Endothelial cell of umbilical vein (primary cell): ENCODE results near the gene ATXN1L. TPM values are rescaled to one million over a fixed set of nuclear protein-coding genes. Genes with fewer than 3 reads are reported as not detected.

Experiments used
- BruUV-seq: library from RNA; stranded (reverse); fragments of 400-500 nt; replicated peaks from 2 replicates; lab custom pipeline; 2021; lab: Mats Ljungman, UMichigan
- CTCF ChIA-PET: fragments of 300-600, 350-600 bp; sonication (Branson Sonifier 250); formaldehyde crosslinking; loops from one replicate; lab custom pipeline; 2021; ENCODE audit warnings: antibody characterized with exemption, inconsistent platforms; lab: Charles Lee
- POLR2A ChIA-PET: fragments of 300-600, 350-600 bp; sonication (Branson Sonifier 250); formaldehyde crosslinking; loops from one replicate; lab custom pipeline; 2021; ENCODE audit warnings: antibody characterized with exemption, inconsistent platforms; lab: Charles Lee
- DNase-seq: peaks from one replicate; pipeline ENCODE4 v3.0.0-alpha.2; 2011; ENCODE audit warnings: low read depth, low spot score
- FAIRE-seq: peaks from 2 replicates; lab custom pipeline; 2011; peaks lifted over from hg19 to GRCh38; lab: Jason Lieb, UNC
- H2AFZ ChIP-seq: 2 replicates; pipeline ENCODE4 v1.6.0; 2012; ENCODE audit warnings: low read depth, low read length, control low read depth, inconsistent platforms
- H3K27ac ChIP-seq: 2 replicates; pipeline ENCODE4 v1.5.1; 2011; ENCODE audit warnings: low read depth, mild to moderate bottlenecking, control low read depth, low read length, moderate library complexity; ENCODE audit not compliant: insufficient read depth
- H3K27me3 ChIP-seq, 2 experiments: 2 replicates each; pipeline versions ENCODE4 v1.6.0 to v1.6.1; 2011; ENCODE audit warnings: low read length in 2 of 2, mixed read lengths in 1 of 2; ENCODE audit not compliant: control insufficient read depth in 2 of 2, insufficient read depth in 2 of 2
- H3K36me3 ChIP-seq, 2 experiments: 2 replicates in 1 of 2; 3 replicates in 1 of 2; pipeline ENCODE4 v1.5.1; 2011; ENCODE audit warnings: low read length in 2 of 2, mild to moderate bottlenecking in 1 of 2, moderate library complexity in 1 of 2; ENCODE audit not compliant: control insufficient read depth in 2 of 2, insufficient read depth in 2 of 2; ENCODE audit errors: extremely low read depth in 1 of 2
- H3K4me1 ChIP-seq: 3 replicates; pipeline ENCODE4 v1.5.1; 2011; ENCODE audit warnings: mild to moderate bottlenecking, low read length; ENCODE audit not compliant: control insufficient read depth, insufficient read depth; ENCODE audit errors: extremely low read depth
- H3K4me2 ChIP-seq: 2 replicates; pipeline ENCODE4 v1.6.1; 2011; ENCODE audit warnings: low read length, control low read depth, mixed read lengths; ENCODE audit not compliant: insufficient read depth
- H3K4me3 ChIP-seq, 3 experiments: fragments of 200-600 bp in 1 of 3; sonication (generic), shearing (Covaris generic) in 1 of 3; replicated peaks in 1 of 3; 2 replicates each; pipeline ENCODE4 v1.5.1; 2011 to 2016; ENCODE audit warnings: control low read depth in 3 of 3, low read length in 3 of 3, mild to moderate bottlenecking in 2 of 3, inconsistent platforms in 1 of 3, low read depth in 1 of 3, moderate library complexity in 1 of 3; ENCODE audit not compliant: insufficient read depth in 1 of 3
- H3K79me2 ChIP-seq: 2 replicates; pipeline ENCODE4 v1.6.0; 2012; ENCODE audit warnings: low read length, inconsistent platforms; ENCODE audit not compliant: control insufficient read depth, insufficient read depth
- H3K9ac ChIP-seq: replicated peaks from 2 replicates; pipeline ENCODE3; 2011; ENCODE audit warnings: low read length, control low read depth; ENCODE audit not compliant: insufficient read depth; ENCODE audit errors: extremely low read depth
- H3K9me1 ChIP-seq: replicated peaks from 3 replicates; pipeline ENCODE4 v1.6.0; 2011; ENCODE audit warnings: mild to moderate bottlenecking, low read length; ENCODE audit not compliant: control insufficient read depth, insufficient read depth; ENCODE audit errors: extremely low read depth
- H3K9me3 ChIP-seq: replicated peaks from 2 replicates; pipeline ENCODE4 v1.5.1; 2012; ENCODE audit warnings: low read length, inconsistent platforms; ENCODE audit not compliant: control insufficient read depth, insufficient read depth
- H4K20me1 ChIP-seq: replicated peaks from 2 replicates; pipeline ENCODE3; 2011; ENCODE audit warnings: mild to moderate bottlenecking, low read length; ENCODE audit not compliant: control insufficient read depth, insufficient read depth; ENCODE audit errors: extremely low read depth
- CTCF ChIP-seq, 2 donors: IDR thresholded peaks; 1 replicate in 1 of 2; 2 replicates in 1 of 2; pipeline ENCODE4 v1.5.1; 2011; ENCODE audit warnings: low read length in 2 of 2, mild to moderate bottlenecking in 2 of 2, moderate library complexity in 2 of 2, control low read depth in 1 of 2, inconsistent platforms in 1 of 2, low read depth in 1 of 2; ENCODE audit not compliant: insufficient read depth in 1 of 2; ENCODE audit errors: extremely low read depth in 1 of 2
- EZH2 ChIP-seq: IDR thresholded peaks from 2 replicates; pipeline ENCODE4 v1.6.1; 2012; ENCODE audit warnings: borderline replicate concordance, low read depth, mild to moderate bottlenecking, moderate library complexity, low read length, inconsistent platforms; ENCODE audit not compliant: severe bottlenecking
- FOS ChIP-seq: IDR thresholded peaks from 2 replicates; pipeline ENCODE4 v1.6.1; 2011; ENCODE audit warnings: mild to moderate bottlenecking, low read length, moderate library complexity, borderline replicate concordance; ENCODE audit not compliant: insufficient read depth
- GATA2 ChIP-seq: IDR thresholded peaks from 2 replicates; pipeline ENCODE4 v1.7.0; 2011; ENCODE audit warnings: low read depth, mild to moderate bottlenecking, moderate library complexity, mixed read lengths, low read length; ENCODE audit not compliant: insufficient read length, insufficient read depth
- JUN ChIP-seq: IDR thresholded peaks from 2 replicates; pipeline ENCODE4 v1.6.1; 2011; ENCODE audit warnings: borderline replicate concordance, low read depth; ENCODE audit not compliant: insufficient read length, insufficient read depth
- MAX ChIP-seq: IDR thresholded peaks from 2 replicates; pipeline ENCODE4 v1.6.1; 2011; ENCODE audit not compliant: insufficient read depth, insufficient read length
- MYC ChIP-seq: IDR thresholded peaks from one replicate; pipeline ENCODE4 v1.6.1; 2011; ENCODE audit warnings: mild to moderate bottlenecking, low read depth, low read length
- POLR2A ChIP-seq: IDR thresholded peaks from 2 replicates; pipeline ENCODE4 v1.6.1; 2012; ENCODE audit warnings: low read depth, mild to moderate bottlenecking, control low read depth, low read length
- POLR2AphosphoS5 ChIP-seq: IDR thresholded peaks from 2 replicates; pipeline ENCODE4 v1.6.1; 2012; ENCODE audit warnings: low read depth, mild to moderate bottlenecking, control low read depth, low read length, moderate library complexity; ENCODE audit not compliant: insufficient read depth
- dilution Hi-C: fragments of 300-500 bp; cut with MboI; formaldehyde crosslinking; loops from one replicate; pipeline ENCODE4 v1.15.0; 2019; ENCODE audit warnings: low sequenced_read_pairs; ENCODE audit not compliant: extremely low pct_ligation_motif_present
- intact Hi-C: fragments of 100-400 bp; cut with micrococcal nuclease; formaldehyde crosslinking; loops from one replicate; pipeline ENCODE4 v1.10.0; 2022
- polyA plus RNA-seq, 4 experiments: library from polyadenylated mRNA; depleted of rRNA in 3 of 4; stranded (reverse) in 3 of 4; unstranded in 1 of 4; fragments of >200 nt; gene quantifications; 2 replicates each; pipeline versions ENCODE4 v1.2.1 to v1.2.3, GENCODE V29; 2011 to 2012; ENCODE audit warnings: missing spikeins in 1 of 4
- total RNA-seq: library from RNA; stranded (reverse); gene quantifications from 2 replicates; pipeline ENCODE4 v1.2.3, GENCODE V29; 2021

The ATXN1L gene
- total and polyA plus RNA-seq, 2 donors (not counting 3 experiments of a cell fraction or from before 2014, with no cell fraction given) = 15.6 to 23.9 TPM

- Histone ChIP-seq H3K27ac (no peak overlapping the region), H3K27me3 (no peaks in the 10 kb centered on the region), H3K36me3 (no peaks in the 10 kb centered on the region), H3K9me1 (no peaks in the 10 kb centered on the region), H3K4me3 (no peak overlapping the region), H3K9ac (no peak overlapping the region), H3K4me2 (no peak overlapping the region), H4K20me1 (no peaks in the 10 kb centered on the region), H2AFZ (no peak overlapping the region), H3K9me3 (no peaks in the 10 kb centered on the region), H3K79me2 (peaks cover 80% of the 10 kb centered on the region), H3K4me1 (peaks cover 13% of the 10 kb centered on the region)
- ChIA-PET CTCF (no interaction called here), POLR2A (no interaction called here)
- intact Hi-C loops (no loop called here), dilution Hi-C loops (no loop called here)
- no peak for FAIRE-seq
- no peak for DNase-seq
- TF ChIP-seq POLR2A (no peak), JUN (no peak), FOS (no peak), MAX (no peak), EZH2 (no peak), CTCF (IDR thresholded peaks at IDR 0.05; ENCODE audit: extremely low read depth in 1 of 2, insufficient read depth in 1 of 2, low read depth in 1 of 2, low read length in 2 of 2) (no peak), MYC (no peak), POLR2AphosphoS5 (no peak), GATA2 (no peak)
- no TSS peak for BruUV-seq
Measured at GRCh38 chr16:71803305-71803690, 42.5 kb upstream of the ATXN1L start.
